LNCAP (cell line): ENCODE data around the gene FAM124A.

Experiments
- CTCF ChIP-seq: fragments of 450-650 bp; IDR thresholded peaks from 2 replicates; pipeline ENCODE4 v1.5.1; 2017; ENCODE audit warnings: mild to moderate bottlenecking

The FAM124A gene

GRCh38 chr13:51221674-51222036 lies 543 bp upstream of the FAM124A start:
- TF ChIP-seq CTCF, result no peak

GRCh38 chr13:51222686-51223559 lies 725 bp downstream of the FAM124A start:
- no peak for TF ChIP-seq CTCF

GRCh38 chr13:51223560-51224270 lies 1.5 kb downstream of the FAM124A start:
- TF ChIP-seq CTCF, result no peak

- no peak for TF ChIP-seq CTCF
These were observed 2.8 kb downstream of the FAM124A start for GRCh38 chr13:51225029-51225428.

GRCh38 chr13:51227404-51227803 lies 5.2 kb downstream of the FAM124A start:
- TF ChIP-seq CTCF, result no peak

- TF ChIP-seq CTCF, result no peak
These were observed 7.0 kb downstream of the FAM124A start for GRCh38 chr13:51229101-51229719.

GRCh38 chr13:51229731-51230130 lies 7.5 kb downstream of the FAM124A start:
- TF ChIP-seq CTCF, result no peak
